Stimulated activated memory B cell treated with anti-CD40 and anti-IgM and Interleukin-4, amounts not matched to agents 10 μg/mL and 1 μg/mL and 100 μg/mL, for 72 hours (primary cell): ENCODE results near the gene BORCS6.

Experiments used
- ATAC-seq: fragments of 150-1000 bp; cut with Tn5 transposase; 2 replicates; pipeline ENCODE4 v1.10.0; 2021
- H3K27ac Mint-ChIP-seq: one replicate; pipeline ENCODE4 v1.8.0; 2022; ENCODE audit warnings: mild to moderate bottlenecking, mixed read lengths
- H3K27me3 Mint-ChIP-seq: one replicate; pipeline ENCODE4 v1.8.0; 2022; ENCODE audit warnings: mixed read lengths
- H3K36me3 Mint-ChIP-seq: one replicate; pipeline ENCODE4 v1.8.0; 2022; ENCODE audit warnings: mixed read lengths
- H3K4me1 Mint-ChIP-seq: one replicate; pipeline ENCODE4 v1.8.0; 2022; ENCODE audit warnings: mixed read lengths
- H3K4me3 Mint-ChIP-seq: one replicate; pipeline ENCODE4 v1.8.0; 2022; ENCODE audit warnings: mild to moderate bottlenecking, moderate library complexity, mixed read lengths
- H3K9me3 Mint-ChIP-seq: one replicate; pipeline ENCODE4 v1.8.0; 2022; ENCODE audit warnings: mixed read lengths

BORCS6 gene

GRCh38 chr17:8145811-8146210 is 44.2 kb downstream of the BORCS6 start:
- no peak overlapping the region for H3K27ac Mint-ChIP-seq
- no peak for ATAC-seq
- peaks cover 23% of the 10 kb centered on the region for H3K4me1 Mint-ChIP-seq
- H3K36me3 Mint-ChIP-seq = peaks cover 86% of the 10 kb centered on the region
- no peak overlapping the region for H3K4me3 Mint-ChIP-seq
- H3K27me3 Mint-ChIP-seq = no peaks in the 10 kb centered on the region
- no peaks in the 10 kb centered on the region for H3K9me3 Mint-ChIP-seq

- Mint-ChIP-seq H3K36me3 (peaks cover 87% of the 10 kb centered on the region), H3K4me3 (no peak overlapping the region), H3K27me3 (no peaks in the 10 kb centered on the region), H3K27ac (no peak overlapping the region), H3K4me1 (peaks cover 11% of the 10 kb centered on the region), H3K9me3 (no peaks in the 10 kb centered on the region)
- no peak for ATAC-seq
Measured at GRCh38 chr17:8144401-8145231, 45.4 kb downstream of the BORCS6 start.

DNA sequence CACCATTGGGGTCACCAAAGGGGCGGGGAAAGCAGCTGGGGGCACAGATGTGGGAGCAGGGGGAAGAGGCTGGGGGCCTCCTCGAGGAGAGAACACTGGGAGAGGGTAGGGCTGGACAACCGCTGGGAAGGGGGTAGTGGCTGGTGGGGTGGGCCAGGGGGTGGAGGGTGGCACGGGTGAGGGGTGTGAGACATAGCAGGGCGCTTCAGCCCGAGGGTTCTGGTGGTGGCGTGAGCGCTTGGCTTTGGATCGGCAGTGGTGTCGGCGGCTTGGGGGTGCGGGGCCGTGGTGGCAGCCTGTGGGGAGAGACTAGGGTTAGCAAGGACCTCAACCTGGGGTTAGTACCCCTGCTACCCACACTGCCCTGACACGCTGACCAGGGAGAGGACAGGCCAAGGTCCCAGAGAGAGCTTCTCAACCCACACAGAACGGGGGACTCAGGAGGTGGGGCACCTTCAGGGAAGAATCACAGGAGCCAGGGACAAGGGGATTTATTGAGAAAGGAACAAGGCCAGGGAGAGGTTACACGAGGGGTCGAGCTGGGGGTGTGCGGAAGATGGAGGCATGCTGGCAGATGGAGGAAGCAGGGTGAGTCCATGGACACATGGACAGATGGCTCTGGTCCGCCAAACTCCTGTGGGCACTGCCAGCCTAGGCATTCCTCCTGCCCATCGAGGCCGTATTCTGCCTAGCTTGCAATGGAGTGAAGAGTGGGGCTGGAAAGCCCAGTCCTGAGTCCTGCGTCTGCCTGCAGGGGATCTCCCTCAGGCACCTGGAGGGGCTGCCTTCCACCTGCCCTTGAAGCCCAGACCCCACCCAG is 46.2 kb downstream of the BORCS6 start:
- H3K9me3 Mint-ChIP-seq = no peaks in the 10 kb centered on the region
- no peak overlapping the region for H3K27ac Mint-ChIP-seq
- no peak for ATAC-seq
- peaks cover 79% of the 10 kb centered on the region for H3K36me3 Mint-ChIP-seq
- no peak overlapping the region for H3K4me3 Mint-ChIP-seq
- no peaks in the 10 kb centered on the region for H3K27me3 Mint-ChIP-seq
- peaks cover 8% of the 10 kb centered on the region for H3K4me1 Mint-ChIP-seq

- Mint-ChIP-seq H3K27ac (no peak overlapping the region), H3K27me3 (no peaks in the 10 kb centered on the region), H3K4me1 (peaks cover 8% of the 10 kb centered on the region), H3K4me3 (no peak overlapping the region), H3K36me3 (peaks cover 71% of the 10 kb centered on the region), H3K9me3 (no peaks in the 10 kb centered on the region)
- ATAC-seq = no peak
Measured at GRCh38 chr17:8142887-8143580, 46.9 kb downstream of the BORCS6 start.

GRCh38 chr17:8142158-8142886 is 47.7 kb downstream of the BORCS6 start:
- Mint-ChIP-seq H3K9me3 (no peaks in the 10 kb centered on the region), H3K27me3 (no peaks in the 10 kb centered on the region), H3K4me3 (no peak overlapping the region), H3K36me3 (peaks cover 64% of the 10 kb centered on the region), H3K27ac (no peak overlapping the region), H3K4me1 (peaks cover 8% of the 10 kb centered on the region)
- no peak for ATAC-seq

- ATAC-seq = no peak
- H3K4me3 Mint-ChIP-seq = no peak overlapping the region
- H3K27me3 Mint-ChIP-seq = no peaks in the 10 kb centered on the region
- no peak overlapping the region for H3K27ac Mint-ChIP-seq
- H3K4me1 Mint-ChIP-seq = peaks cover 8% of the 10 kb centered on the region
- H3K36me3 Mint-ChIP-seq = peaks cover 59% of the 10 kb centered on the region
- H3K9me3 Mint-ChIP-seq = no peaks in the 10 kb centered on the region
Measured at GRCh38 chr17:8141741-8142140, 48.2 kb downstream of the BORCS6 start.

GRCh38 chr17:8141045-8141444 is 48.9 kb downstream of the BORCS6 start:
- Mint-ChIP-seq H3K27ac (no peak overlapping the region), H3K4me1 (peaks cover 3% of the 10 kb centered on the region), H3K9me3 (no peaks in the 10 kb centered on the region), H3K36me3 (peaks cover 52% of the 10 kb centered on the region), H3K27me3 (no peaks in the 10 kb centered on the region), H3K4me3 (no peak overlapping the region)
- no peak for ATAC-seq

GRCh38 chr17:8140065-8141029 is 49.6 kb downstream of the BORCS6 start:
- Mint-ChIP-seq H3K4me3 (no peak overlapping the region), H3K27me3 (no peaks in the 10 kb centered on the region), H3K36me3 (peaks cover 45% of the 10 kb centered on the region), H3K9me3 (no peaks in the 10 kb centered on the region), H3K4me1 (no peaks in the 10 kb centered on the region), H3K27ac (no peak overlapping the region)
- ATAC-seq = no peak

GRCh38 chr17:8138672-8139371 is 51.2 kb downstream of the BORCS6 start:
- H3K9me3 Mint-ChIP-seq = no peaks in the 10 kb centered on the region
- H3K36me3 Mint-ChIP-seq = peaks cover 31% of the 10 kb centered on the region
- H3K27me3 Mint-ChIP-seq = no peaks in the 10 kb centered on the region
- H3K4me3 Mint-ChIP-seq = no peak overlapping the region
- H3K4me1 Mint-ChIP-seq = no peaks in the 10 kb centered on the region
- peak; percentile 98 for ATAC-seq
- no peak overlapping the region for H3K27ac Mint-ChIP-seq

GRCh38 chr17:8138374-8138671 is 51.7 kb downstream of the BORCS6 start:
- peaks cover 26% of the 10 kb centered on the region for H3K36me3 Mint-ChIP-seq
- H3K9me3 Mint-ChIP-seq = no peaks in the 10 kb centered on the region
- peak; percentile 65 for ATAC-seq
- no peaks in the 10 kb centered on the region for H3K4me1 Mint-ChIP-seq
- H3K4me3 Mint-ChIP-seq = no peak overlapping the region
- no peak overlapping the region for H3K27ac Mint-ChIP-seq
- H3K27me3 Mint-ChIP-seq = no peaks in the 10 kb centered on the region
